MM.1S (cell line): ENCODE data around the gene FBXO44.

ENCODE experiments used
- DNase-seq: peaks from one replicate; pipeline ENCODE4 v3.0.0-alpha.2; 2015
- H2AFZ ChIP-seq: fragments of 300-600 bp; sonication (generic); 2 replicates; pipeline ENCODE4 v1.6.0; 2016; ENCODE audit warnings: antibody characterized with exemption, low read length
- H3F3A ChIP-seq: fragments of 300-600 bp; sonication (generic); 2 replicates; pipeline ENCODE4 v1.6.1; 2016; ENCODE audit warnings: mild to moderate bottlenecking, antibody characterized with exemption, low read length, moderate library complexity, mixed read lengths; ENCODE audit not compliant: insufficient read depth
- H3K27ac ChIP-seq: fragments of 300-600 bp; sonication (generic); 2 replicates; pipeline ENCODE4 v1.5.1; 2016; ENCODE audit warnings: mild to moderate bottlenecking, low read length
- H3K27me3 ChIP-seq: fragments of 300-600 bp; sonication (generic); replicated peaks from 2 replicates; pipeline ENCODE4 v1.6.0; 2016; ENCODE audit warnings: low read length; ENCODE audit not compliant: insufficient read depth
- H3K36me3 ChIP-seq: fragments of 300-600 bp; sonication (generic); replicated peaks from 2 replicates; pipeline ENCODE4 v1.6.1; 2016; ENCODE audit warnings: mild to moderate bottlenecking, low read length, mixed read lengths; ENCODE audit not compliant: insufficient read depth
- H3K4me1 ChIP-seq: fragments of 300-600 bp; sonication (generic); 2 replicates; pipeline ENCODE4 v1.6.1; 2016; ENCODE audit warnings: low read length, mixed read lengths
- H3K4me2 ChIP-seq: fragments of 300-600 bp; sonication (generic); 2 replicates; pipeline ENCODE4 v1.6.0; 2016; ENCODE audit warnings: low read depth, low read length
- H3K4me3 ChIP-seq: fragments of 300-600 bp; sonication (generic); 2 replicates; pipeline ENCODE4 v1.5.1; 2016; ENCODE audit warnings: low read length, mixed read lengths
- H3K79me2 ChIP-seq: fragments of 300-600 bp; sonication (generic); 2 replicates; pipeline ENCODE4 v1.6.1; 2016; ENCODE audit warnings: mixed run types, low read length, mixed read lengths
- H3K9ac ChIP-seq: fragments of 300-600 bp; sonication (generic); 2 replicates; pipeline ENCODE4 v1.6.1; 2016; ENCODE audit warnings: low read length, mixed read lengths
- H3K9me2 ChIP-seq: fragments of 300-600 bp; sonication (generic); replicated peaks from 2 replicates; pipeline ENCODE4 v1.6.1; 2016; ENCODE audit warnings: mild to moderate bottlenecking, low read length, mixed read lengths; ENCODE audit not compliant: insufficient read depth
- H3K9me3 ChIP-seq: fragments of 300-600 bp; sonication (generic); replicated peaks from 2 replicates; pipeline ENCODE4 v1.6.1; 2016; ENCODE audit warnings: mild to moderate bottlenecking, low read length, mixed read lengths; ENCODE audit not compliant: insufficient read depth
- H4K20me1 ChIP-seq: fragments of 300-600 bp; sonication (generic); 2 replicates; pipeline ENCODE4 v1.6.1; 2016; ENCODE audit warnings: mild to moderate bottlenecking, low read length, moderate library complexity, mixed read lengths; ENCODE audit not compliant: insufficient read depth
- CTCF ChIP-seq: fragments of 300-600 bp; sonication (generic); IDR thresholded peaks from 2 replicates; pipeline ENCODE4 v1.5.1; 2016; ENCODE audit warnings: antibody characterized with exemption, low read length, mixed read lengths
- EZH2 ChIP-seq: fragments of 300-600 bp; sonication (generic); optimal IDR thresholded peaks from 2 replicates; pipeline ENCODE3; 2017; ENCODE audit warnings: low read depth, mild to moderate bottlenecking, antibody characterized with exemption, low read length, mixed read lengths
- EZH2phosphoT487 ChIP-seq: fragments of 300-600 bp; sonication (generic); IDR thresholded peaks from 2 replicates; pipeline ENCODE4 v1.6.1; 2018; ENCODE audit warnings: antibody characterized with exemption, low read length

The FBXO44 gene

GRCh38 chr1:11705596-11705995 is 50.9 kb downstream of the FBXO44 start:
- H3K36me3 ChIP-seq, result no peaks in the 10 kb centered on the region
- no peaks in the 10 kb centered on the region for H3K9me3 ChIP-seq
- H3K9me2 ChIP-seq, result no peaks in the 10 kb centered on the region
- no peaks in the 10 kb centered on the region for H4K20me1 ChIP-seq
- H2AFZ ChIP-seq, result no peak overlapping the region
- no peak for TF ChIP-seq CTCF
- TF ChIP-seq EZH2phosphoT487, result no peak
- no peak for TF ChIP-seq EZH2
- H3K79me2 ChIP-seq, result no peaks in the 10 kb centered on the region
- no peak overlapping the region for H3K4me2 ChIP-seq
- H3F3A ChIP-seq, result no peaks in the 10 kb centered on the region
- H3K9ac ChIP-seq, result no peak overlapping the region
- no peaks in the 10 kb centered on the region for H3K4me1 ChIP-seq
- no peak overlapping the region for H3K27ac ChIP-seq
- no peak overlapping the region for H3K4me3 ChIP-seq
- H3K27me3 ChIP-seq, result peaks cover 96% of the 10 kb centered on the region
- no peak for DNase-seq

GRCh38 chr1:11706292-11706691 is 51.6 kb downstream of the FBXO44 start:
- TF ChIP-seq CTCF (no peak), EZH2 (no peak), EZH2phosphoT487 (no peak)
- Histone ChIP-seq H4K20me1 (no peaks in the 10 kb centered on the region), H2AFZ (no peak overlapping the region), H3K9me2 (no peaks in the 10 kb centered on the region), H3K36me3 (no peaks in the 10 kb centered on the region), H3K9ac (no peak overlapping the region), H3F3A (no peaks in the 10 kb centered on the region), H3K4me1 (no peaks in the 10 kb centered on the region), H3K4me3 (no peak overlapping the region), H3K27me3 (peaks cover 93% of the 10 kb centered on the region), H3K4me2 (no peak overlapping the region), H3K27ac (no peak overlapping the region), H3K79me2 (no peaks in the 10 kb centered on the region), H3K9me3 (no peaks in the 10 kb centered on the region)
- DNase-seq, result no peak

- Histone ChIP-seq H3K36me3 (no peaks in the 10 kb centered on the region), H3K27me3 (peaks cover 92% of the 10 kb centered on the region), H3K79me2 (no peaks in the 10 kb centered on the region), H4K20me1 (no peaks in the 10 kb centered on the region), H3K9ac (no peak overlapping the region), H3K4me1 (no peaks in the 10 kb centered on the region), H3K9me2 (no peaks in the 10 kb centered on the region), H2AFZ (no peak overlapping the region), H3K4me2 (no peak overlapping the region), H3K9me3 (no peaks in the 10 kb centered on the region), H3K4me3 (no peak overlapping the region), H3F3A (no peaks in the 10 kb centered on the region), H3K27ac (no peak overlapping the region)
- DNase-seq, result no peak
- no peak for TF ChIP-seq EZH2phosphoT487
- TF ChIP-seq CTCF, result no peak
- no peak for TF ChIP-seq EZH2
Measured at GRCh38 chr1:11707621-11708276, 53.1 kb downstream of the FBXO44 start.
